ENCODE results near the gene TOB2. TPM values are rescaled to one million over a fixed set of nuclear protein-coding genes. Genes with fewer than 3 reads are reported as not detected.

Gene TOB2
- total and polyA plus RNA-seq, 9 donors, result 23.1 to 45.5 (median 37.6) TPM

- peaks cover 61% of the 10 kb centered on the region for H3K36me3 ChIP-seq (ENCODE audit: control insufficient read depth, insufficient read depth, low read length)
- 93% methylated on average over 37 of the region's 37 CpGs for WGBS (ENCODE audit: insufficient coverage)
Measured at GRCh38 chr22:41395531-41396240, 50.9 kb downstream of the TOB2 start.

GRCh38 chr22:41394012-41394356 lies 52.6 kb downstream of the TOB2 start:
- H3K36me3 ChIP-seq (ENCODE audit: control insufficient read depth, insufficient read depth, low read length), result peaks cover 63% of the 10 kb centered on the region
- H3K9me3 ChIP-seq (replicated peaks; ENCODE audit: control insufficient read depth, low read depth, low read length), result no peaks in the 10 kb centered on the region
- no peaks in the 10 kb centered on the region for H3K27me3 ChIP-seq (ENCODE audit: control insufficient read depth, insufficient read depth, low read length)
- peaks cover 11% of the 10 kb centered on the region for H3K4me1 ChIP-seq (ENCODE audit: control insufficient read depth, insufficient read depth, low read length)
- H3K27ac ChIP-seq (ENCODE audit: low read length), result peak overlapping the region; percentile 42
- 82% methylated on average over 9 of the region's 11 CpGs for WGBS (ENCODE audit: insufficient coverage)
- H3K4me3 ChIP-seq (ENCODE audit: low read length), result no peak overlapping the region
- DNase-seq, result no peak

More at GRCh38 chr22:41395531-41396240, 50.9 kb downstream of the TOB2 start:
- Histone ChIP-seq H3K9me3 (replicated peaks; ENCODE audit: control insufficient read depth, low read depth, low read length) (no peaks in the 10 kb centered on the region), H3K27me3 (ENCODE audit: control insufficient read depth, insufficient read depth, low read length) (no peaks in the 10 kb centered on the region), H3K27ac (ENCODE audit: low read length) (no peak overlapping the region), H3K4me1 (ENCODE audit: control insufficient read depth, insufficient read depth, low read length) (peaks cover 11% of the 10 kb centered on the region), H3K4me3 (ENCODE audit: low read length) (no peak overlapping the region)
- no peak for DNase-seq

- H3K27me3 ChIP-seq (ENCODE audit: control insufficient read depth, insufficient read depth, low read length), result no peaks in the 10 kb centered on the region
- peaks cover 11% of the 10 kb centered on the region for H3K4me1 ChIP-seq (ENCODE audit: control insufficient read depth, insufficient read depth, low read length)
- WGBS (ENCODE audit: insufficient coverage), result no CpG with 5 or more reads among the region's 7 CpGs
- DNase-seq, result no peak
- H3K4me3 ChIP-seq (ENCODE audit: low read length), result no peak overlapping the region
- peaks cover 29% of the 10 kb centered on the region for H3K36me3 ChIP-seq (ENCODE audit: control insufficient read depth, insufficient read depth, low read length)
- H3K9me3 ChIP-seq (replicated peaks; ENCODE audit: control insufficient read depth, low read depth, low read length), result no peaks in the 10 kb centered on the region
- H3K27ac ChIP-seq (ENCODE audit: low read length), result no peak overlapping the region
Measured at GRCh38 chr22:41387341-41387740, 59.3 kb downstream of the TOB2 start.

- no peaks in the 10 kb centered on the region for H3K27me3 ChIP-seq (ENCODE audit: control insufficient read depth, insufficient read depth, low read length)
- H3K9me3 ChIP-seq (replicated peaks; ENCODE audit: control insufficient read depth, low read depth, low read length), result no peaks in the 10 kb centered on the region
- H3K27ac ChIP-seq (ENCODE audit: low read length), result no peak overlapping the region
- H3K36me3 ChIP-seq (ENCODE audit: control insufficient read depth, insufficient read depth, low read length), result peaks cover 18% of the 10 kb centered on the region
- peaks cover 23% of the 10 kb centered on the region for H3K4me1 ChIP-seq (ENCODE audit: control insufficient read depth, insufficient read depth, low read length)
- H3K4me3 ChIP-seq (ENCODE audit: low read length), result no peak overlapping the region
- no peak for DNase-seq
Measured at GRCh38 chr22:41384128-41384527, 62.5 kb downstream of the TOB2 start.

Other genes with a start within 250 kb of the TOB2 start
- gene L3MBTL2, start 241.5 kb downstream of the TOB2 start, total RNA-seq, result 13.0 TPM
- gene L3MBTL2, start 241.5 kb downstream of the TOB2 start, polyA plus RNA-seq (ENCODE audit: insufficient read depth in 1 of 8, insufficient read length in 8 of 8, low replicate concordance in 1 of 8), result 10 to 100 TPM; 13.6 to 19.4 (median 15.5) TPM
- 4.7 TPM for gene CHADL, start 205.9 kb downstream of the TOB2 start, total RNA-seq
- 1 to 10 TPM; 2.8 to 5.4 (median 4.5) TPM for gene CHADL, start 205.9 kb downstream of the TOB2 start, polyA plus RNA-seq (ENCODE audit: insufficient read depth in 1 of 8, insufficient read length in 8 of 8, low replicate concordance in 1 of 8)
- gene RANGAP1, start 160.6 kb downstream of the TOB2 start, total RNA-seq, result 12.7 TPM
- 10 to 100 TPM; 27.4 to 39.4 (median 32.3) TPM for gene RANGAP1, start 160.6 kb downstream of the TOB2 start, polyA plus RNA-seq (ENCODE audit: insufficient read depth in 1 of 8, insufficient read length in 8 of 8, low replicate concordance in 1 of 8)
- gene ZC3H7B, start 145.3 kb downstream of the TOB2 start, total RNA-seq, result 25.6 TPM
- gene ZC3H7B, start 145.3 kb downstream of the TOB2 start, polyA plus RNA-seq (ENCODE audit: insufficient read depth in 1 of 8, insufficient read length in 8 of 8, low replicate concordance in 1 of 8), result 10 to 100 TPM; 32.7 to 55.0 (median 42.6) TPM
- 11.8 TPM for gene TEF, start 64.9 kb downstream of the TOB2 start, total RNA-seq
- 10 to 100 TPM in 5 of 8 donors, 1 to 10 TPM in 3; 8.6 to 13.7 (median 10.3) TPM for gene TEF, start 64.9 kb downstream of the TOB2 start, polyA plus RNA-seq (ENCODE audit: insufficient read depth in 1 of 8, insufficient read length in 8 of 8, low replicate concordance in 1 of 8)
- 43.0 TPM for gene PHF5A, start 21.9 kb upstream of the TOB2 start, total RNA-seq
- gene PHF5A, start 21.9 kb upstream of the TOB2 start, polyA plus RNA-seq (ENCODE audit: insufficient read depth in 1 of 8, insufficient read length in 8 of 8, low replicate concordance in 1 of 8), result 10 to 100 TPM; 38.6 to 56.2 (median 43.3) TPM
- 64.6 TPM for gene ACO2, start 22.3 kb upstream of the TOB2 start, total RNA-seq
- 100 to 1,000 TPM in 6 of 8 donors, 10 to 100 TPM in 2; 81.8 to 117 (median 105) TPM for gene ACO2, start 22.3 kb upstream of the TOB2 start, polyA plus RNA-seq (ENCODE audit: insufficient read depth in 1 of 8, insufficient read length in 8 of 8, low replicate concordance in 1 of 8)
- gene POLR3H, start 97.7 kb upstream of the TOB2 start, total RNA-seq, result 13.2 TPM
- gene POLR3H, start 97.7 kb upstream of the TOB2 start, polyA plus RNA-seq (ENCODE audit: insufficient read depth in 1 of 8, insufficient read length in 8 of 8, low replicate concordance in 1 of 8), result 10 to 100 TPM; 17.3 to 24.8 (median 23.0) TPM
- 1.6 TPM for gene CSDC2, start 114.2 kb upstream of the TOB2 start, total RNA-seq
- gene CSDC2, start 114.2 kb upstream of the TOB2 start, polyA plus RNA-seq (ENCODE audit: insufficient read depth in 1 of 8, insufficient read length in 8 of 8, low replicate concordance in 1 of 8), result 1 to 10 TPM; 5.8 to 9.3 (median 7.3) TPM
- gene PMM1, start 143.0 kb upstream of the TOB2 start, total RNA-seq, result 9.7 TPM
- gene PMM1, start 143.0 kb upstream of the TOB2 start, polyA plus RNA-seq (ENCODE audit: insufficient read depth in 1 of 8, insufficient read length in 8 of 8, low replicate concordance in 1 of 8), result 10 to 100 TPM; 22.9 to 34.2 (median 27.7) TPM
- 12.8 TPM for gene DESI1, start 174.2 kb upstream of the TOB2 start, total RNA-seq
- 10 to 100 TPM; 18.1 to 22.1 (median 19.8) TPM for gene DESI1, start 174.2 kb upstream of the TOB2 start, polyA plus RNA-seq (ENCODE audit: insufficient read depth in 1 of 8, insufficient read length in 8 of 8, low replicate concordance in 1 of 8)
- 205 TPM for gene XRCC6, start 174.5 kb upstream of the TOB2 start, total RNA-seq
- 100 to 1,000 TPM; 212 to 289 (median 227) TPM for gene XRCC6, start 174.5 kb upstream of the TOB2 start, polyA plus RNA-seq (ENCODE audit: insufficient read depth in 1 of 8, insufficient read length in 8 of 8, low replicate concordance in 1 of 8)
- gene SNU13, start 242.1 kb upstream of the TOB2 start, total RNA-seq, result 99.8 TPM
- gene SNU13, start 242.1 kb upstream of the TOB2 start, polyA plus RNA-seq (ENCODE audit: insufficient read depth in 1 of 8, insufficient read length in 8 of 8, low replicate concordance in 1 of 8), result 100 to 1,000 TPM; 110 to 130 (median 116) TPM

Measured in muscle of leg (tissue), 11 donors.